Skin of body (tissue), 2 donors: Measurements from ENCODE around the gene MOV10L1. TPM values are rescaled to one million over a fixed set of nuclear protein-coding genes. Genes with fewer than 3 reads are reported as not detected.

Experiments used
- DNase-seq: peaks from one replicate; lab custom pipeline; 2025; lab: John Stamatoyannopoulos, UW
- total RNA-seq: library from RNA; depleted of rRNA; stranded (reverse); fragments of >200 nt; gene quantifications from one replicate; pipeline ENCODE4 v1.2.3, GENCODE V29; 2014

Gene MOV10L1
- total RNA-seq, 1 donor from 2014 or later: 3.0 TPM

DNA sequence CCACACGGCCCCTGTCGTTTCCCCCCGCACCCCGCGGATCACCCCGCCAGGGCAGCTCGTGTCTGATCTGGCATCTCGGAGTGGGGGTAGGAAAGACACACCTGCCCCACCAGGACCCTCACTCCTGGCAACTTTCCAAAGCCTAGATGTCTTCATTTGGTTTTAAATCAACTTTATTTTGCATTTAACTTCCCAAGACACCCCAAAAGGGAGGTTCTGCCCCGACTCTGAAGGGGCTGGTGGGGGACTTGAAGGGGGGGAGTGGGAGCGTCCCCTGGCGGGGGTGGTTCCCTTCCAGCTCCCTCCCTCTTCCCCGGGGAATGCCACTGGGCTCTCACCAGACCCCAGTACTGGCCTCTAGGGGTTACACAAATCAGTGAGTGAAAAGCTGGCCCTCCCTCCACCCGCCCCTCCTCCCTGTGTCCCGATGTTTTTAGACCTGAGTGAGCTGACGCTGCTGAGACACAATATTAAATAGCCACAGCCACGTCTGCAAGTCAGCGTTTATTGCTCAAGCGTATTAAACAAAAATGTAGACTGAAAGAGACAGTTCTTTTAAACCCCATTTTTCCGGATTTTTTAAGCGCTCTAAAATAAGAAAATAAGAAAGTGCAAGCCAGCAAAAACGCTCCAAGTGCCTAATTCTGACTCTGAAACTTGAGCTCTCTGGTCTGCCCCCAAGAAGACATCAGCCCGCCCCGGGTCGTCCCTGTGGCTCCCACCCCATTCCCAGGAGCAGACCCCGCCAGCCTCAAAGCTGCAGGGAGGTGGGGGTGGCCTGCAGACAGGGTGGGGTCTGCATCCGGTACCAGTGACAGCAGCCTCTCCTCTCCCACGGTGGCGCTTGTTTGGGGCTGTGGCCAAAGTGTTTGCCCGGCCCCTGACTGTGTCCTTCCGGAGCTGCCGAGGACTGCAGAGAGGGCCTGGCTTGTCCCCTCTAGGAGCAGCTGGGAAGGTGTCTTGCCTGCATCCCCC is 30.6 kb upstream of the MOV10L1 start:
- DNase-seq: peak; percentile 2

DNA sequence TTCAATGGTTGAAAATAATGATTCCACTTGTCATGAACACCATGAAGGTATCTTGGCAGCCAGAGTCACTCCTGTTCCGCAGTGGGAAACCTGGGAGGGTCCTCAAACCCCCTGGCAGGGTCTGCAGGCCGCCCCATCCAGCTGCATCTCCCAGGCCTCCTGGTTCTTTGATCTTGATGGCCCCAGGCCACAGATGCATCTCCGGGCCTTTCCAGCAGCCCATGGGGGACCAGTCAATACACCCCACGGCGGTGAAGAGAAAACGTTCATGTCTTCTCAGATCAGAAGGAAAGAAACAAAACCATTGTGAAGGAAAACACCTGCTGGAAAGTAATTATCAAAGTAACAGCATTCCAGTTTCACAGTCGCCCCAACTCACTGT is 29.9 kb upstream of the MOV10L1 start:
- DNase-seq: no peak

DNA sequence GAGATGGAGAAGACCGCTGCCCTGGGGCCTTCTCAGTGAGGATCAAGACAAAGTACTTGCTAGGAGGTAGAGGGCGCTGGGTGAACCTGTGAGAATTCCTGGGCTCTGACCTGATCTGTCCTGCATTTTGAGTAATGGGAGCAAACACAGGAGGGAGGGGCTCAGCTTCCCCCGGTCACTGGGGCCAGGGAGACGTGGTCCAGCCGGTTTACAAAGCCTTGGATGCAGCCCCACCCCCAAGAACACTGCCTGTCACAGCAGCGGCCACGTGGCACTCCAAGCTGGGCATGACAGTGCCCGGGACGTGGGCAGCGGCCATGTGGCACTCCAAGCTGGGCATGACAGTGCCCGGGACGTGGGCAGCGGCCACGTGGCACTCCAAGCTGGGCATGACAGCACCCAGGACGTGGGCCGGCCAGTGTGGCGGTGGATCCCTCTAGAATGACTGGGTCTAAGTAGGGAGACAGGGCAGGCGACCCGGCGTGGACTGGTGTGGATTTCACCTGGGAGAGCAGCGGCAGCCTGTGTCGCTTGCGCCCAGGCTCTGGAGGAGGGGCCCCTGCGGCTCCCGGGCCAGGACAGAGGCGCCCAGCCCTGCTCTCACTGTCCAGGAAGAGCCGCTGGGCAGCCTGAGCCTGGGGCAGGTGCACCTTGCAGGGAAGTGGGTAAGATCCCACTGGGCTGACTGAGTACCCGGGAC is 29.2 kb upstream of the MOV10L1 start:
- DNase-seq: no peak

DNA sequence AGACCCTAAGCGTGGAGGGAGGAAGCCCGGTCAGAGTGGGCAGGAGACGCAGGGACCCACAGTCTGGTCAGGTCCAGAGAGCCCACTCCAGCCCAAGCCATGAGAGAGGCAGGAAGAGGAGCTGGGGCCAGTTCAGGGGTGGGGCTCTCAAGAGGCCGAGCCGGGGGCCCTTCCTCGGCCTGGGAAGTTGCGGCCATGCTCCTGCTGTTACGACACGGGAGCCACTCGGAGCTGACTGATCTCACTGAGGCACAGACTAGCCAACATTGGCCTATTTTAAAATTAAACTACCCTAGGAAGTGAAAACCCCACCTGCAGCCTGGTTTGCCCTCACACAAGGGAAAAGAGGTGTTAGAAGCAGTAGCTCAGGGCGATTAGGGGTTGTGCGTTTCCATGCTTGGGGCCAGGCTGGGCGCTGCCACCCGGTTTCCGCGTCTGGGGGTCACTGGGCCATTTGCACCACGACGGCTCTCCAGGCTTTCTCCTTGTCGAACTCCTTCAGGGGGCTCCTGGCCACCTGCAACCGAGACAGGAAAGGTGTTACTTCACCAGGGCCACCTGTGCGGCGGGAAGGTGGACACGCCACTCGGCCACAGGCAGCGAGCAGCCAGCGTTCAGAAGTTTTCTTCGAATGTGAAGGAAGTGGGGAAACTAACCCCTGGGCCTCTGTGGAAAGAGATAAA is 28.5 kb upstream of the MOV10L1 start:
- no peak for DNase-seq

DNA sequence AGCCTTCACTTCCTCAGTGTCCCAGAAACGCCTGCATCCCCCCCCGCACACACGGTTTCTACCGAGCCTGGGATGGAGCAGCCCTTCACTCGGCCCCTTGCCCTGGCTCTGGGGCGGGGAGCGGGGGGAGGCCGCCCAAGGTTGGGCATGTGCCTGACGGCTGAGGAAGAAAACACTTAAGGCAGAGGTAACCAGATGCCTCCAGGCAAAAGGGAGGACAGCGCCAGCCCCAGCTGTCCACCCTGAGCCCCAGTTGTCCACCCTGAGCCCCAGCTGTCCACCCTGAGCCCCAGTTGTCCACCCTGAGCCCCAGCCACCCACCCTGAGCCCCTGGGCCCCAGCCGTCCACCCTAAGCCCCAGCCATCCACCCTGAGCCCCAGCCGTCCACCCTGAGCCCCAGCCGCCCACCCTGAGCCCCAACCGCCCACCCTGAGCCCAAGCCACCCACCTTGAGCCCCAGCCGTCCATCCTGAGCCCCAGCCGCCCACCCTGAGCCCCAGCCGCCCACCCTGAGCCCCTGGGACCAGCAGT is 27.9 kb upstream of the MOV10L1 start:
- no peak for DNase-seq

DNA sequence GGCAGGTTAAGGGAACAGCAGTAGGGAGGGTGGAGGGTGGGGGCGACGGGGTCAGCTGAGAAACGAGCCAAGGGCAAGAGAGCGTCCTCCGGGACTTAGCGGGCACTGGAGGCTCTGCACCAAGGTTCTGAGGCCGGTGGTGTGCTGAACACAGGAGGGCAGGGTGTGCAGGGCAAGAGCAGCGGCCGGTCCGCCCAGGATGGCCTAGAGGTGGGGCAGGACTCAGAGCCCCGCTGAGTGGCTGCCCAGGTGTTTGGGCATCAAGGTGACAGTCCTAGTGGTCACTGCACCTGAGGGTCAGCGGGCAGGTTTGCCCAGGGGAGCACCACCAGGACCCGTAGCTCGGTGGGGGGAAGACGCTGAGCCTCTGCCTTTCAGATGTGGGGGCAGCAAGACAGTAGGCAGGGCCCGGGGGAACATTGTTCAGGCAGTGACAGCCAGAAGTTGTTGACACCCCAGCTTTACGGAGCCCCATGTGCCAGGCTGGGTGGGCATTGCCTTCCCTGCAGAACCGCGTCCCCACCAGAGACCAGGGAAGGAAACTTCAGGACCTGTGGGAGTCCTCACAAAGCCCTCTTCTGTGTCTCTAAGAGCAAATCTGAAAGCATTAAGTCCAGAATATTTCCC is 27.2 kb upstream of the MOV10L1 start:
- no peak for DNase-seq

DNA sequence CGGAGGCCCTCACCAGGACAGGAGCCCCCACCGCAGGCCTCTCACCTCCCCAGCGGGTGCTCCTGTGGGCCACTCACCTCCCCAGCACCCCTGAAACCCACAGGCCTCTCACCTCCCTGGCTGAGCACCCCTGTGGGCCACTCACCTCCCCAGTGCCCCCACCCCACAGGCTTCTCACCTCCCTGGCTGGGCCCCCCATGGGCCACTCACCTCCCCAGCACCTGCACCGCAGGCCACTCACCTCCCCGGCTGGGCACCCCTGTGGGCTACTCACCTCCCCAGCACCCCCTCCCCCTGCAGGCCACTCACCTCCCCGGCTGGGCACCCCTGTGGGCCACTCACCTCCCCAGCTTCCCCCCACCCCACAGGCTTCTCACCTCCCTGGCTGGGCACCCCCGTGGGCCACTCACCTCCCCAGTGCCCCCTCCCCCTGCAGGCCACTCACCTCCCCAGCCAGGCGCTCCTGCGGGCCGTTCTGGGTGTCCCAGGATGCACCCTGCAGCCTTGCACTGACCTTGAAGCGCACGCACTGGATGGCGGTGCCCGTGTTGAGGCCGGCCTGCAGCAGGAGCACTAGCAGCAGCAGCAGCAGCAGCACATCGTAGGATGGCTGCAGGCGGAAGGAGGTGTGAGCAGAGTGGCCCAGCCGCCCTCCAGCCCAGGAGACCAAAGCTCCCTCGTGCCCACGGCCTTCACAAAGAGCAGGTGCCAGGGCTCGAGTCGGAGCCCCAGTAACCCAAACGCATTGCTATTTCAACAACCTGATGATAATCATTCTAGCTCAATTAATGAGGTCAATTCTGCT is 26.0 kb upstream of the MOV10L1 start:
- DNase-seq: no peak

DNA sequence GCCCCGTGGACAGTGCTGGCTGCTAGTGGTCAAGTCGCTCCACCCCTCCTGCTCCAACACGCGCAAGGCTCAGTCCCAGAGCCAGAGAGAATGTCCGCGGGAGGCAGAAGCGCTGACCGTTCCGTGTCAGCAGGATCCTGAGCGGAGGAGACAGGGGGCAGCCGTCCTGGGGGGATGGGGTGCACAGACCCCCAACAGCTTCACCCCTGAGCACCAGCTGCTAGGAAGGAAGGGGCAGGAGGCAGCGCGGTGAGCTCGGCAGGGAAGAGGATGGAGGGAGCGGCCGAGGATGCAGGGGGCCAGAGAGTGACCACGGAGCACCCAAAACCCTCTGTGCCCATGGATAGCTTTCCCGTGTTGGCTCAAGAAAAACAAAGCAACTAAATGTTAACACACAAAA is 25.4 kb upstream of the MOV10L1 start:
- DNase-seq: no peak

DNA sequence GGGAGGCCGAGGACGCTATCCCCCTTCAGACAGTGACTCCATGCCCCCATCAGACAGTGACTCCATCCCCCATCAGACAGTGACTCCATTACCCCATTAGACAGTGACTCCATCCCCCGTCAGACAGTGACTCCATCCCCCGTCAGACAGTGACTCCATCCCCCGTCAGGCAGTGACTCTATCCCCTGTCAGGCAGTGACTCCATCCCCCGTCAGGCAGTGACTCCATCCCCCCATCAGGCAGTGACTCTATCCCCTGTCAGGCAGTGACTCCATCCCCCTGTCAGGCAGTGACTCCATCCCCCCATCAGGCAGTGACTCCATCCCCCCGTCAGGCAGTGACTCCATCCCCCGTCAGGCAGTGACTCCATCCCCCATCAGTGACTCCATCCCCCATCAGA is 22.6 kb upstream of the MOV10L1 start:
- no peak for DNase-seq

DNA sequence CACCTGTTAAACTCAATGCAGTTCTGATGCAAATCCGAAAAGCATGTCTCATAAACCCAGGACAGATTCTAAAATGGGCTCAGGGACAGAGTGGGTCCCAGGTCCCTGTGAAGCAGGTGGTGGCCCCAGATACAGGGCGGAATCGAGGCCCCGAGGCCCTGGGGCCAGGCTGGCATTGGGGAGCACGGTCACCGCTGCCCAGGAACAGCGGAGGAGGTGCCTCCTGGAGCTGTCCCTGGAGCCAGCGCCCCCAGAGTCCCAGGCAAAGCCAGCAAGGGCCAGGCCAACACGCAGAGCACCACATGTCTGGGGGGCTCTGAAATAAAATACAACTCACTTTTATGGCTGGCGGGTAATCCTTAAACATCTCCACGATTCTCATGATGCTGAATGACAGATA is 21.7 kb upstream of the MOV10L1 start:
- DNase-seq: no peak

DNA sequence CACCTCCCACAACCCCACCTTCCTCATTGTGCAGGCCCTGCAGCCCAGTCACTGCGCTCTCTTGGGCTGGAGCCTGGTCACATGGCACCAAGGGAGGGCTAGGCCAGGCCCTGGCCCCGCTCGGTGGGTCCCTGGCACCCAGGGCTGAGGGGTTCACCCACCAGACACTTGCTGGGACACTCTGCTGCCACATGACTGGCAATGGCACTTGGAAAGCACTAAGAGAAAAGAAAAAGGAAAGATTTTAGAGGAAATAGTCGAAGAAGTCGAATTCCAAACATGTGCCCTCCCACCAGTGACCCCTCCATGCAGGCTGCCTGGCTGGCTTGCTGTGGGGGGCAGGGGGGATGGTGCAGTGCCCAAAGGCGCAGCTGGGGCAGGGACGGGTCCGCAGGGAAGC is 19.4 kb upstream of the MOV10L1 start:
- no peak for DNase-seq

DNA sequence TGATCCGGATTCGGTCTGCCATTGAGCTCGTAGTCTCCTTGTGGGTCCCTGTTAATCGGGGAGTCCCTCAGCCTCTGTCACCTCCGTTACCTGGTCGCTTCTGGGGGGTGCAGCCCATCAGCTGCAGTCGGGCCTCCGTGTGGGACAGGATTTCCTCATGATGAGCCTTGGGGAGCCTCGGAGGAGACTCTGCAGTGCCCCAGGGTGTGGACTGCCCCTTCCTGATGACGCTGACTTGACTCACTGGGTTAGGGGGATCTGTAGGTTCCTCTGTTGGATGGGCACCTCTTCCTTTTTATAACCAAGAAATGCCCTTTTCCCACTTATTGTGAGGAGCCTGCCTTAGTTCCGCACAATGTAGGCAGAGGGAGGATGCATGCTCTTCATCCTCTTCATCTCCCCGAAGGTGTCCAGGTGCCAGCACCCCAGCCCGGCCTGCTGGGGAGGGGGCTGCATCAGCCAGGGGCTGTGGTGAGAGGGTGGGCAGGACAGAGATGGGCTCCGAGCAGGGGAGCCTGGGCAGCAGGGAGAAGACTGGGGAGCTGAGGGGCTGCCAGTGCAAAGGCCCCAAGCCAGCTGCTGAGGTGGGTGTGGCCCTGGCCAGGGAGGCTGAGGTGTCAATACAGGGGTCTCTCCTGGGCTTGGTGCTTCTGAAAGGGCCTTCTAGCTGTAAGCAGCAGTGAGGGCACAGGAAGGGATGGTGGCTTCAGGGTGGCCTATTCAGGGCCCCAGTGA is 18.2 kb upstream of the MOV10L1 start:
- no peak for DNase-seq

DNA sequence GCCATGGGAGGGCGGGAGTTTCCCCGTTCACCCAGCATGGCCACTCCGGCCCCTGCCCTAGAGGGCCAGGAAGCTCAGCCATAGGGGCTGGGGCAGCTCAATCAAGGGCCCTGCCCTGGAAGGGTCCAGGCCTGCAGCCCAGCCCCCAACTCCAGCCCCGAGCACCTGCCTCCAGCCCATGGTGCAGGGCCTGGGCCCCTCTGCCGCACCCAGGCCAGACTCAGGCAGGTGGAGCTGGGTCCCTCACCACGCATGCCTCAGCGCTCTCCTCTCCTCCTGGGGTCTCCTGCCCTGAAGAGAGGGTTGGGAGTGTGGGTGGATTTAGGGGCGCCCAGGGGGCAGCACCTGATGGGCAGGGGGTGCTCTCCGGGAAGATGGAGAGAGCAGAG is 17.6 kb upstream of the MOV10L1 start:
- DNase-seq: no peak

DNA sequence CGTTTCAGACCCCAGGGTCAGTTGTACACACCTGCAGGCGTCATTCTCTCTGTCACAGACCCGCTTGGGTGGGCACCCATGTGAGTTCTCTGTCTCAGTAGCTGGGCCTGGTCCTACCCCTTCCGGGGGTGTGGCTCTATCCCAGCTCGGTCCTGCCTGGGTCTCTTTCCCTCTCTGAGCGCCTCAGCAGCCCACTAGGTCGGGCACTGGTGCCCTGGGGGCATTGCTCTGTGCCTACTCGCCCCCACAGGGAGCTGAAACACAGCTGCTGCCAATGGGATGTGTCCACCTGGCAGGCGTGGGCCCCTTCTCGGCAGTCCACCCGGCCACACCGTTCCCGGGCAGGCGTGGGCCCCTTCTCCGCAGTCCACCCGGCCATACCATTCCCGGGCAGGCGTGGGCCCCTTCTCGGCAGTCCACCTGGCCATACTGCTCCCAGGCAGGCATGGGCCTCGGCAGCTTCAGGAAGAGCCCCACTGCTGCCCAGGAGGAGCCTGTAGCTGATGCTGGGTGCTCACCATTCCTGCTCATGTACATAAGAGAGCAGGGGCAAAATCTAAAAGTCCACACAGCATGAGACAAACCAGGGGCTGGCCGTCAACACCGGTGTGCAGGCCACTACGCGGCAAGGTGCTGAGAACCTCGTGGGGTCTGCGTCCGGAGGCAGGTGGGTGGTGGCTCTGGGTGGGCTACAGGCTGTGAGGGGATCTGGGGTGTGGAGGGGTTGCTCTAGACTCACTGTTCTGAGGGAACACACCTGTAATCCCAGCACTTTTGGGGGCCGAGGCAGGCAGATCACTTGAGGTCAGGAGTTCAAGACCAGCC is 16.9 kb upstream of the MOV10L1 start:
- DNase-seq: no peak

DNA sequence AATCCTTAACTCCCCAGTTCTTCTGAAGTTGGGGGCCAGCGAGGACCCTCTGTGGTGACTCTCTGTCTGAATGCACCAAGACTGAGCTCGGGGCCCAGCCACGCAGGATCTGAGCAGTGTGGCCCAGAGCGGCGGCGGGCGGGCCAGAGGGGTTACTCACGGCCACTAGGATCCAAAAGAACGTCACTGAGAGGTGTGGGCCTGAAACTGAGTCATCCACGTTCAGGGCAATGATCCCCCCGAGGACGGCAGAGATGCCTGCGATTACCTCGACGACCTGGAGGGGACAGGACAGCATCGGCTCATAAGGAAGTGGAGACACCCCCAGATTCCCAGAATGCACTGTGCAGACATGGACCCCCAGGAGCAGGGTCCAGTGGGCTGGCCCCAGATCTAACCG is 15.8 kb upstream of the MOV10L1 start:
- no peak for DNase-seq

DNA sequence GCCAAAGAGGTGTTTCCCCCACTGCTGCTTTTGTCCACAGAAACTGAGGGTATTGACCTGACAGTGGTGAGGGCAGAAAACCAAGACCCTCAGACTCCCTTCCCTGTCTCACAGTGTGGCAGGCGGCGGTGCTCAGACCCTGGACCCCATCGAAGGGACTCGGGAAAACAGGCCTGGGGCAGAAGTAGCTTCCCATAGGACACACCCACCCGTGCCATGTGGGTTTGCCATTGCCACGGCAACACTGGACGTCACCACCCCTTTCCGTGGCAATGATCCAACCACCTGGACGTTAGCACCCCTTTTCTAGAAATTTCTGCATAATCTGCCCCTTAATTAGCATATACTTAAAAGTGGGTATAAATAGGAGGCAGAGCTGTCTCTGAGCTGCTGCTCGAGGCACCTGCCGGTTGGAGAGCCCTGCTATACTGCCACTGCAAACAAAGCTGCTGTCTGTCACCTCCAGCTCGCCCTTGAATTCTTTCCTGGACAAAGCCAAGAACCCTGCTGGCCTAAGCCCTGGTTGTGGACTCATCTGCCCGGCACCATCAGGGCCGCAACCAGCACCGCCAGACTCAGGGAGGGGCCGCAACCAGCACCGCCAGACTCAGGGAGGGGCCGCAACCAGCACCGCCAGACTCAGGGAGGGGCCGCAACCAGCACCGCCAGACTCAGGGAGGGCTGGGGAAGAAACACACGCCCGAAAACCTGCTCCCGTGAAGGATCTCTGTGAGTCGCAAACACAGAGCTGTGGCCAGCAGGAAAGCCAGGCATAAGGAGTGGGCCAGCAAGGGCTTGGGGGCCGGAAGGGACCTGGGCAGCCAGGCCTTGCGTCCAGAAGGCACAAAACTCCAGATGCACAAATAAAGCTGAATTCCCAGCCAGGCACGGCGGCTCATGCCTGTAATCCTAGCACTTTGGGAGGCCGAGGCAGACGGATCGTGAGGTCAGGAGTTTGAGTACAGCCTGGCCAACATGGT is 15.0 kb upstream of the MOV10L1 start:
- DNase-seq: no peak

DNA sequence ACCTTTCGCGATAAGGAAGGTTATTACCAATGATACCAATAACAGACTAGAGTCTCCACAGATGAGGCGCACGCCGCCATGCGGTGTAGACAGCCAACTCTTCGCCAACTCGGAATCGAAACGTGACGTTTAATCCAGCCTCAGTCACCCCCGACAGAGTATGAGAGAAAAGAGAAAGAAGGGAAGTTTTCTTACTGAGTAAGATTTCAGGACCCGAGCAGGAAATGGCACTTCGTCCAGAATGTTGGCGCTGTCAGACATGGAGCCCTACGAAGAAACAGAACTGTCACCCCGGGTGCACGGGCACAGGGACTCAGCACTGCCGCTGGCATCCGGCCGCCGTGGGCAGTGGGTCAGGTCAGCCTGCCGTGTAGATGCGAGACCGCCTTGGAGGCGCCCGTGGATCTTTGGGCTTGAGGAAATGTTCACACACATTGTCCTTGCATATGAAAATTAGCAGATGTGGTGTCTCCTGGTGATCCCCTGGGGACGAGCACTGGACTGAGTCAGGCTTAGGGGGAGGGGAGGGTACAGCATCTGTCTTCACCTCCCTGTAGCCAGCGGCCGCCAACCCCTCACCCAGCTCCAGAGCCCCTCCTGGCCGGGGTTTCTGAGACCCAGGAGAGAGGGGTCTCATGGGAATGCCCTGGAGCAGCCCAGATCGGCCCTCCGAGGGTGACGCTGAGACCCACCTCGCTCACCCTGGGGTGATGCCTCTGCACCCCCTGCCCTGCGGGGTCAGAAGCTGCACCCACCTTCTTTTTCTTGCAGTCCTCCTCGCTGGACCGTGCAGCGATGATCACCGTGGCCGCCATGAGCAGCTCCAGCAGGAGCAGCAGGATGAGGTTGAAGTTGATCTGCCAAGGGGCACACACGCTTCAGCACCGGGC is 12.9 kb upstream of the MOV10L1 start:
- DNase-seq: no peak
